ENCODE results near the gene DYNC2H1.

GRCh38 chr11:103418014-103418413, 308.8 kb downstream of the DYNC2H1 start:
- TF ChIP-seq, protein P1, sequence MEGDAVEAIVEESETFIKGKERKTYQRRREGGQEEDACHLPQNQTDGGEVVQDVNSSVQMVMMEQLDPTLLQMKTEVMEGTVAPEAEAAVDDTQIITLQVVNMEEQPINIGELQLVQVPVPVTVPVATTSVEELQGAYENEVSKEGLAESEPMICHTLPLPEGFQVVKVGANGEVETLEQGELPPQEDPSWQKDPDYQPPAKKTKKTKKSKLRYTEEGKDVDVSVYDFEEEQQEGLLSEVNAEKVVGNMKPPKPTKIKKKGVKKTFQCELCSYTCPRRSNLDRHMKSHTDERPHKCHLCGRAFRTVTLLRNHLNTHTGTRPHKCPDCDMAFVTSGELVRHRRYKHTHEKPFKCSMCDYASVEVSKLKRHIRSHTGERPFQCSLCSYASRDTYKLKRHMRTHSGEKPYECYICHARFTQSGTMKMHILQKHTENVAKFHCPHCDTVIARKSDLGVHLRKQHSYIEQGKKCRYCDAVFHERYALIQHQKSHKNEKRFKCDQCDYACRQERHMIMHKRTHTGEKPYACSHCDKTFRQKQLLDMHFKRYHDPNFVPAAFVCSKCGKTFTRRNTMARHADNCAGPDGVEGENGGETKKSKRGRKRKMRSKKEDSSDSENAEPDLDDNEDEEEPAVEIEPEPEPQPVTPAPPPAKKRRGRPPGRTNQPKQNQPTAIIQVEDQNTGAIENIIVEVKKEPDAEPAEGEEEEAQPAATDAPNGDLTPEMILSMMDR (IDR thresholded peaks at IDR 0.05; ENCODE audit: low read depth, low read length), result no peak
- TF ChIP-seq EZH2phosphoT487 (IDR thresholded peaks at IDR 0.05; ENCODE audit: low read depth), result no peak
